Ascending aorta (tissue), 2 donors: Measurements from ENCODE around the gene CABLES1. TPM values are rescaled to one million over a fixed set of nuclear protein-coding genes. Genes with fewer than 3 reads are reported as not detected.

Experiments
- DNase-seq, 2 donors: peaks; one replicate each; pipeline ENCODE4 v3.0.0-alpha.2; 2019; ENCODE audit warnings: low spot score in 2 of 2
- H3K27ac ChIP-seq, 2 donors: fragments of 200-600 bp; sonication (generic); one replicate each; pipeline ENCODE4 v1.5.1; 2016 to 2017; ENCODE audit warnings: mild to moderate bottlenecking in 1 of 2
- H3K27me3 ChIP-seq: fragments of 200-600 bp; sonication (generic); one replicate; pipeline ENCODE4 v1.5.1; 2017
- H3K36me3 ChIP-seq, 2 donors: fragments of 200-600 bp; sonication (generic); one replicate each; pipeline ENCODE4 v1.5.1; 2016
- H3K4me1 ChIP-seq, 2 donors: fragments of 200-600 bp; sonication (generic); one replicate each; pipeline ENCODE4 v1.5.1; 2016 to 2017; ENCODE audit warnings: mild to moderate bottlenecking in 1 of 2
- H3K4me3 ChIP-seq, 2 donors: fragments of 200-600 bp; sonication (generic); one replicate each; pipeline ENCODE4 v1.5.1; 2016 to 2017; ENCODE audit warnings: mild to moderate bottlenecking in 1 of 2
- H3K9me3 ChIP-seq, 2 donors: fragments of 200-600 bp; sonication (generic); one replicate each; pipeline ENCODE4 v1.5.1; 2016
- intact Hi-C: fragments of 100-400 bp; cut with DNase I; formaldehyde crosslinking; loops from one replicate; pipeline ENCODE4 v1.15.1; 2023
- total RNA-seq: library from RNA; depleted of rRNA; stranded (reverse); fragments of >200 nt; gene quantifications from one replicate; pipeline ENCODE4 v1.1.0, GENCODE V29; 2016
- TF ChIP-seq, protein P1 (sequence below), 3 experiments: fragments of 200-600 bp in 2 of 3; fragments of 450-650 bp in 1 of 3; sonication (generic) in 2 of 3; IDR thresholded peaks; one replicate each; pipeline ENCODE4 v1.5.1; 2016 to 2019; ENCODE audit warnings: antibody characterized with exemption in 3 of 3, mild to moderate bottlenecking in 1 of 3, moderate library complexity in 1 of 3

The CABLES1 gene
- total RNA-seq, 1 donor from 2014 or later: 5.4 TPM

GRCh38 chr18:23177433-23178072 is 42.3 kb downstream of the CABLES1 start:
- no peaks in the 10 kb centered on the region for H3K27me3 ChIP-seq

GRCh38 chr18:23178201-23178600 is 42.9 kb downstream of the CABLES1 start:
- peaks cover 0 to 10% of the 10 kb centered on the region in 2 donors for H3K4me1 ChIP-seq
- H3K27ac ChIP-seq: no peak overlapping the region
- H3K27me3 ChIP-seq: no peaks in the 10 kb centered on the region
- H3K4me3 ChIP-seq: no peak overlapping the region
- H3K36me3 ChIP-seq: no peaks in the 10 kb centered on the region
- TF ChIP-seq, protein P1, sequence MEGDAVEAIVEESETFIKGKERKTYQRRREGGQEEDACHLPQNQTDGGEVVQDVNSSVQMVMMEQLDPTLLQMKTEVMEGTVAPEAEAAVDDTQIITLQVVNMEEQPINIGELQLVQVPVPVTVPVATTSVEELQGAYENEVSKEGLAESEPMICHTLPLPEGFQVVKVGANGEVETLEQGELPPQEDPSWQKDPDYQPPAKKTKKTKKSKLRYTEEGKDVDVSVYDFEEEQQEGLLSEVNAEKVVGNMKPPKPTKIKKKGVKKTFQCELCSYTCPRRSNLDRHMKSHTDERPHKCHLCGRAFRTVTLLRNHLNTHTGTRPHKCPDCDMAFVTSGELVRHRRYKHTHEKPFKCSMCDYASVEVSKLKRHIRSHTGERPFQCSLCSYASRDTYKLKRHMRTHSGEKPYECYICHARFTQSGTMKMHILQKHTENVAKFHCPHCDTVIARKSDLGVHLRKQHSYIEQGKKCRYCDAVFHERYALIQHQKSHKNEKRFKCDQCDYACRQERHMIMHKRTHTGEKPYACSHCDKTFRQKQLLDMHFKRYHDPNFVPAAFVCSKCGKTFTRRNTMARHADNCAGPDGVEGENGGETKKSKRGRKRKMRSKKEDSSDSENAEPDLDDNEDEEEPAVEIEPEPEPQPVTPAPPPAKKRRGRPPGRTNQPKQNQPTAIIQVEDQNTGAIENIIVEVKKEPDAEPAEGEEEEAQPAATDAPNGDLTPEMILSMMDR (IDR thresholded peaks at IDR 0.05): no peak
- no peak for DNase-seq
- intact Hi-C loops: no loop called here
- no peaks in the 10 kb centered on the region for H3K9me3 ChIP-seq

More at GRCh38 chr18:23177433-23178072, 42.3 kb downstream of the CABLES1 start:
- H3K36me3 ChIP-seq: no peaks in the 10 kb centered on the region
- intact Hi-C loops: no loop called here
- no peak overlapping the region for H3K4me3 ChIP-seq
- no peak overlapping the region for H3K27ac ChIP-seq
- TF ChIP-seq, protein P1 (IDR thresholded peaks at IDR 0.05): no peak
- peaks cover 0 to 10% of the 10 kb centered on the region in 2 donors for H3K4me1 ChIP-seq
- DNase-seq: no peak
- no peaks in the 10 kb centered on the region for H3K9me3 ChIP-seq

DNA sequence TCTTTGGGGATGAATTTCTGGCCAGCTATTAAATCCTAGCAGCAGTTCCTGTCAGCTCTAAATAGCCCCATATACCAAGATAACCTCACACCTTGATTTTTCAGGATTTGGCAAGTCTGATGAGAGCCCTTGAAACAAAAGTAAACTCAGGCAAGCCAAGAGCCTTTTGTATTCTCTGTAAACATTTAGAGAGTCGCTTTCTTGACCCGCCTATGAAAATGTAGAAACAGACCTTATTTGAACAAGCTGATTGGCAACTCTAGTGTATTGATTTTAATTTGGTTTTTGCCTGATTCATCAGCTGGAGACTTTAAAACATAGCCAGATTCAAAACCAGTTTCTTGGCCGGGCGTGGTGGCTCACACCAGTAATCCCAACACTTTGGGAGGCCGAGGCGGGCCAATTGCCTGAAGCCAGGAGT is 43.4 kb downstream of the CABLES1 start:
- TF ChIP-seq, protein P1 (IDR thresholded peaks at IDR 0.05): no peak
- no peak overlapping the region for H3K4me3 ChIP-seq
- H3K27ac ChIP-seq: no peak overlapping the region
- H3K27me3 ChIP-seq: no peaks in the 10 kb centered on the region
- peaks cover 0 to 10% of the 10 kb centered on the region in 2 donors for H3K4me1 ChIP-seq
- intact Hi-C loops: no loop called here
- no peaks in the 10 kb centered on the region for H3K36me3 ChIP-seq
- DNase-seq: no peak
- H3K9me3 ChIP-seq: no peaks in the 10 kb centered on the region

DNA sequence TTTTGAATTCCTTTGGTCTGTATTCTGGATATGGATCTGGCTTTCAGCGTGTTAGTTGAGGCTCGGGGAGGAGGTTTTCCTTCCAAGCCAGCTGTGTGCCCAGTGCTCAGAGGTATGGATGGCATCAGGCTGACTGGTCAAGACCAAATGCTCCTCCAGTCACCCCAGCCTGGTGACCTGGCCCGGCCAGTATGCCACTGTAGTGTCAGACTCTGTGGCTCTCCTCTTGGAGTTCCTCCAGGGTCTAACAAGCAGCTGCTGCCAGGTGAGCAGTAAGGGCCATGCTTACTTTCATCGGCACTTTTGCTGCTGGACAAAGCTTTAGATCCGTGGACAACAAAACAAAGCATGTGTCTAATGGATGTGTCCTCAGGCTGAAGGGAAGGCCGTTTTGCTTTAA is 44.1 kb downstream of the CABLES1 start:
- DNase-seq: no peak
- Histone ChIP-seq H3K27ac (peak overlapping the region; percentile 36 to 45), H3K9me3 (no peaks in the 10 kb centered on the region), H3K27me3 (no peaks in the 10 kb centered on the region), H3K36me3 (no peaks in the 10 kb centered on the region), H3K4me3 (no peak overlapping the region), H3K4me1 (peaks cover 0 to 10% of the 10 kb centered on the region in 2 donors)
- TF ChIP-seq, protein P1 (IDR thresholded peaks at IDR 0.05): no peak
- intact Hi-C loops: no loop called here

DNA sequence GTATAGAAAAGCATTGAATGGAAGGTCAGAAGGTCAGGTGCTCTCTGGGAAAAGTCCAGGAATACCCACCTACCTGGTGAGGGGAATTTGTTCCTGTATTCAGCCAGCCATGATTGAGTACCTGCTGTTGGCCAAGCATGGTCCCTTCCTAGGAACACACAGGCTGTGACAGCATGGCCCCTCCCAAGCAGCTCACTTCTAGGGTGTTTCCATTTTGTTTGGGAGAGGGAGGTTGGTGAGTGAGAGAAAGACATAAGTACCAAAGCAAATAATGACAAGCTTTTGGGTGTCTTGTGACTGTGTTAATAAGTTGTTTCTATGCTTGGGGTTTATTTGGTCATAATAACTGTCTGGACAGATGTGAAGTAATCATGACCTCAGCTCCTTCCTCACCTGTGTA is 46.3 kb downstream of the CABLES1 start:
- no peak for DNase-seq
- Histone ChIP-seq H3K9me3 (no peaks in the 10 kb centered on the region), H3K4me1 (peaks cover 0 to 10% of the 10 kb centered on the region in 2 donors), H3K27ac (no peak overlapping the region), H3K27me3 (no peaks in the 10 kb centered on the region), H3K36me3 (no peaks in the 10 kb centered on the region), H3K4me3 (no peak overlapping the region)
- TF ChIP-seq, protein P1 (IDR thresholded peaks at IDR 0.05): no peak
- intact Hi-C loops: no loop called here
